ENCODE measurements around the gene FHOD1. TPM values are rescaled to one million over a fixed set of nuclear protein-coding genes. Genes with fewer than 3 reads are reported as not detected.
A peak's percentile ranks its signal among the peaks of the same experiment; 100 is the strongest.

The FHOD1 gene
- polyA plus RNA-seq, 2 of the 4 experiments (the other 2 are of a cell fraction): 16.1 to 33.6 TPM

GRCh38 chr16:67182288-67182687 lies 65.0 kb downstream of the FHOD1 start:
- FAIRE-seq: no peak
- CTCF ChIA-PET: interaction anchor here (1.1 to 10.7 kb wide), 5 partner anchors 10 to 228 kb away, joined by 4 to 162 read pairs (median 44); partner anchors contain the start of gene NOL3

GRCh38 chr16:67181346-67181745 lies 65.9 kb downstream of the FHOD1 start:
- H3K4me2 ChIP-seq: no peak overlapping the region
- H3K27ac ChIP-seq: no peak overlapping the region
- DNase-seq (ENCODE audit: low read depth in 1 of 2, low spot score in 1 of 2) (no peak), ATAC-seq (no peak), FAIRE-seq (no peak)
- no peaks in the 10 kb centered on the region for H3K9me3 ChIP-seq
- H3K4me3 ChIP-seq: no peak overlapping the region
- ChIA-PET POLR2A (interaction anchor here (0.7 to 1.0 kb wide), 2 partner anchors 11 to 67 kb away, joined by 4 to 5 read pairs; partner anchors contain the start of genes NOL3 and SLC9A5), CTCF (interaction anchor here (0.6 to 10.7 kb wide), 8 partner anchors 9 to 229 kb away, joined by 3 to 162 read pairs (median 4); partner anchors contain the start of genes B3GNT9 and NOL3)
- H3K4me1 ChIP-seq: peaks cover 33% of the 10 kb centered on the region
- 68% methylated on average over 2 of the region's 2 CpGs for WGBS (ENCODE audit: missing lambda C conversion rate)
- TF ChIP-seq REST (IDR thresholded peaks at IDR 0.05): no peak
- no peak for TF ChIP-seq HES2 (IDR thresholded peaks at IDR 0.05)
- TF ChIP-seq CBX8 (IDR thresholded peaks at IDR 0.05): no peak
- no peak for TF ChIP-seq ZFP36 (IDR thresholded peaks at IDR 0.05; ENCODE audit: borderline replicate concordance, partially characterized antibody)
- TF ChIP-seq CHD2 (IDR thresholded peaks at IDR 0.05; ENCODE audit: low read length, partially characterized antibody): no peak
- TF ChIP-seq PBX3 (IDR thresholded peaks at IDR 0.05): no peak
- no peak for TF ChIP-seq MAX (IDR thresholded peaks at IDR 0.05)
- TF ChIP-seq HOXA7 (CRISPR knock-in tag; IDR thresholded peaks at IDR 0.05): no peak
- TF ChIP-seq ATOH8 (CRISPR knock-in tag; IDR thresholded peaks at IDR 0.05; ENCODE audit: low read depth): no peak
- TF ChIP-seq ELK1 (IDR thresholded peaks at IDR 0.05; ENCODE audit: low read depth, low read length): no peak
- no peak for TF ChIP-seq POLR2AphosphoS2 (conservative IDR thresholded peaks at IDR 0.05; ENCODE audit: low read length)

More at GRCh38 chr16:67182288-67182687, 65.0 kb downstream of the FHOD1 start:
- ATAC-seq: no peak
- Histone ChIP-seq H3K9me3 (no peaks in the 10 kb centered on the region), H3K4me2 (peak overlapping the region; percentile 76), H3K4me1 (peaks cover 38% of the 10 kb centered on the region), H3K4me3 (no peak overlapping the region), H3K27ac (no peak overlapping the region)
- POLR2A ChIA-PET: interaction anchor here (0.7 kb wide), 1 partner anchor 67 kb away, joined by 5 read pairs; the partner anchor contains the start of gene SLC9A5
- 88% methylated on average over 2 of the region's 2 CpGs for WGBS (ENCODE audit: missing lambda C conversion rate)
- no peak for DNase-seq (ENCODE audit: low read depth in 1 of 2, low spot score in 1 of 2)
- TF ChIP-seq ELK1 (IDR thresholded peaks at IDR 0.05; ENCODE audit: low read depth, low read length) (no peak), KDM1A (IDR thresholded peaks at IDR 0.05; ENCODE audit: low read depth) (no peak), FOXS1 (CRISPR knock-in tag; IDR thresholded peaks at IDR 0.05) (no peak), HOXA7 (CRISPR knock-in tag; IDR thresholded peaks at IDR 0.05) (no peak), ZC3H11A (IDR thresholded peaks at IDR 0.05) (no peak), ZSCAN20 (CRISPR knock-in tag; IDR thresholded peaks at IDR 0.05) (no peak), SREBF2 (IDR thresholded peaks at IDR 0.05) (no peak), HDAC2 (IDR thresholded peaks at IDR 0.05) (no peak), NPAS2 (CRISPR knock-in tag; IDR thresholded peaks at IDR 0.05; ENCODE audit: borderline replicate concordance) (no peak), ESRRA (IDR thresholded peaks at IDR 0.05; ENCODE audit: borderline replicate concordance, low read length) (no peak), RARB (CRISPR knock-in tag; IDR thresholded peaks at IDR 0.05) (no peak), HES2 (IDR thresholded peaks at IDR 0.05) (no peak), JUNB (IDR thresholded peaks at IDR 0.05) (no peak), USF2 (IDR thresholded peaks at IDR 0.05) (no peak), BCL3 (IDR thresholded peaks at IDR 0.05) (no peak), FOSL2 (IDR thresholded peaks at IDR 0.05) (no peak), FOSL2 (CRISPR knock-in tag; IDR thresholded peaks at IDR 0.05) (no peak), BHLHE40 (IDR thresholded peaks at IDR 0.05; ENCODE audit: low read depth, low read length) (no peak), CBX2 (IDR thresholded peaks at IDR 0.05; ENCODE audit: borderline replicate concordance, low read depth) (no peak), CHD2 (IDR thresholded peaks at IDR 0.05; ENCODE audit: low read length, partially characterized antibody) (no peak)
